ENCODE data around the gene COX7B2. TPM values are rescaled to one million over a fixed set of nuclear protein-coding genes. Genes with fewer than 3 reads are reported as not detected.

The COX7B2 gene
- total and polyA plus RNA-seq, 9 of the 15 experiments (the other 6 are each of a cell fraction or from before 2014, with no cell fraction given), result 0.33 to 3.5 (median 0.67) TPM; not detected in 3

DNA sequence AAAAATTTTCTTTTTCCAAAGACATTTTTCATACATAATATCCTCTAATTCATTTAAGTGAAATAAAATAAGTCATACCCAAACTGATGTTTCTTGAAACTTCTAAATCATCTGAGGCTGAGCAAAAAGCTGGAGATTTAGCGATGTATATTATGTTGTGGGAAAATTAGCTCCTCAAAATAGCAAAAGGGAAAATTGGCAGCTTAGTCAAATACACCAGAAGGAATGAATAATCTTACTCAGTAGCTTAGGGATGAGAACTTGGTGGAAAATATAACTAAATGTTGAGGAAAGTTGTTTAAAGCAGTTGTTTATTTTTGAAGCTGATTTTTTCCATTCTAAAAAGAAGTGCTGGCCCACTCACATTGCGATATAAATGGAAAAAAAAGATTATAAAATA is 43.4 kb upstream of the COX7B2 start (continued):
- TF ChIP-seq HDGF (IDR thresholded peaks at IDR 0.05) (no peak), MAFF (IDR thresholded peaks at IDR 0.05; ENCODE audit: low read length) (no peak), ATF1 (CRISPR knock-in tag; IDR thresholded peaks at IDR 0.05) (no peak), ATF1 (tag; IDR thresholded peaks at IDR 0.05) (no peak), PHF21A (IDR thresholded peaks at IDR 0.05; ENCODE audit: borderline replicate concordance, low read depth) (no peak), CC2D1A (IDR thresholded peaks at IDR 0.05) (no peak), ZNF561 (CRISPR knock-in tag; conservative IDR thresholded peaks at IDR 0.05) (no peak)
- TF ChIP-seq, protein P1, sequence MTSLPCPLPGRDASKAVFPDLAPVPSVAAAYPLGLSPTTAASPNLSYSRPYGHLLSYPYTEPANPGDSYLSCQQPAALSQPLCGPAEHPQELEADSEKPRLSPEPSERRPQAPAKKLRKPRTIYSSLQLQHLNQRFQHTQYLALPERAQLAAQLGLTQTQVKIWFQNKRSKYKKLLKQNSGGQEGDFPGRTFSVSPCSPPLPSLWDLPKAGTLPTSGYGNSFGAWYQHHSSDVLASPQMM (CRISPR knock-in tag; IDR thresholded peaks at IDR 0.05), result no peak

DNA sequence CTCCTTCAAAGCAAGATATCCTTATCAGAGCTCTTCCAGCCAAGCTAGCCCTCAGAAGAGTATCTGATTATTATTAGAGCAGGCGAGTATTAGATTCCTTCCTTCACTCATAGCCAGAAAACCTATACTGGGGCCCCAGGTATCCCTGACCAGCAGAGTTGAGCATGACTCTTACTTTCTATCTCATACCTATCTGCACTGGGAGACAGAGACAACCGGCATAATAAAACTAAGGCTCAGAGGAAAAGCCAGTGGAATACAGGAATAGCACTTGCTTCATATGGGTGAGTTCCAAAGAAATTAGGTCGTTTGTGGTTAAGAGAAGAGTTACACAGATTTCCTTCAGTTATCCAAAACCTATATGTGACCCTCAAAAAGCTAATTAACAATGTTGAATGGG is 41.8 kb upstream of the COX7B2 start:
- H3K9me3 ChIP-seq (replicated peaks; ENCODE audit: control insufficient read depth, insufficient read depth, low read depth, low read length), result no peaks in the 10 kb centered on the region
- no TSS peak for BruUV-seq (replicated peaks)
- ATAC-seq (no peak), DNase-seq (ENCODE audit: extremely low read depth in 1 of 4, low spot score in 3 of 4) (no peak), FAIRE-seq (no peak)
- intact Hi-C loops (cut with micrococcal nuclease) (no loop called here), in situ Hi-C loops (cut with MboI) (no loop called here)
- POLR2A ChIA-PET, result no interaction called here
- H3K4me2 ChIP-seq (ENCODE audit: insufficient read depth, low read length), result no peak overlapping the region
- no peak for TF ChIP-seq FOXK2 (conservative IDR thresholded peaks at IDR 0.05 in 1 of 2, IDR thresholded peaks at IDR 0.05 in 1 of 2; ENCODE audit: low read depth in 2 of 2)
- no peaks in the 10 kb centered on the region for H3K9me1 ChIP-seq (ENCODE audit: control insufficient read depth, insufficient read depth, low read length)
- H2AFZ ChIP-seq (ENCODE audit: low read depth, low read length), result no peak overlapping the region
- CTCF ChIA-PET (ENCODE audit: low intra/inter-chr PET ratio), result no interaction called here
- H3K4me3 ChIP-seq, result no peak overlapping the region
- no peaks in the 10 kb centered on the region for H3K27me3 ChIP-seq (ENCODE audit: control insufficient read depth in 2 of 2, insufficient read depth in 2 of 2, low read length in 2 of 2)
- no peaks in the 10 kb centered on the region for H3K4me1 ChIP-seq (replicated peaks in 1 of 2; ENCODE audit: control insufficient read depth in 2 of 2, insufficient read depth in 2 of 2, low read length in 2 of 2)
- no peaks in the 10 kb centered on the region for H4K20me1 ChIP-seq (replicated peaks; ENCODE audit: control insufficient read depth, insufficient read depth, low read length)
- no peak overlapping the region for H3K9ac ChIP-seq (ENCODE audit: insufficient read depth in 1 of 2, low read depth in 2 of 2, low read length in 2 of 2)
- no peaks in the 10 kb centered on the region for H3K36me3 ChIP-seq (ENCODE audit: control insufficient read depth, insufficient read depth, low read length)
- WGBS (ENCODE audit: insufficient coverage, low coverage, missing lambda C conversion rate), result 0% methylated on average over 3 of the region's 3 CpGs
- no peaks in the 10 kb centered on the region for H3K79me2 ChIP-seq (ENCODE audit: control insufficient read depth, insufficient read depth, low read length)
- H3K27ac ChIP-seq (ENCODE audit: extremely low read depth, low read depth, low read length), result no peak overlapping the region
